SK-N-SH (cell line): ENCODE data around the gene GALNT11. TPM values are rescaled to one million over a fixed set of nuclear protein-coding genes. Genes with fewer than 3 reads are reported as not detected.

Experiments used
- CTCF ChIA-PET: fragments of 300-600, 350-600 bp; formaldehyde crosslinking; extraction: SDS; loops from one replicate; lab custom pipeline; 2021; lab: Yijun Ruan, JAX
- POLR2A ChIA-PET: fragments of 350-600 bp; sonication (Branson Sonifier 250); formaldehyde crosslinking; extraction: SDS; loops from one replicate; lab custom pipeline; 2020; ENCODE audit warnings: antibody characterized with exemption, inconsistent platforms; lab: Yijun Ruan, JAX
- DNase-seq: peaks from one replicate; pipeline ENCODE4 v3.0.0; 2012
- H2AFZ ChIP-seq: fragments of 200-600 bp; sonication (generic); 2 replicates; pipeline ENCODE4 v1.8.1; 2016; ENCODE audit warnings: antibody characterized with exemption, mild to moderate bottlenecking, low read depth
- H3F3A ChIP-seq: fragments of 200-600 bp; sonication (generic); replicated peaks from 2 replicates; pipeline ENCODE3; 2016; ENCODE audit warnings: antibody characterized with exemption, mild to moderate bottlenecking; ENCODE audit not compliant: insufficient read depth
- H3K27ac ChIP-seq, 2 experiments: fragments of 200-500 bp in 1 of 2; fragments of 200-600 bp in 1 of 2; sonication (Bioruptor generic) in 1 of 2; sonication (generic), shearing (Covaris generic) in 1 of 2; 2 replicates each; pipeline versions ENCODE4 v1.5.1 to v1.6.1; 2014 to 2016; ENCODE audit warnings: low read depth in 2 of 2, inconsistent platforms in 1 of 2, low read length in 1 of 2, mild to moderate bottlenecking in 1 of 2, mixed read lengths in 1 of 2
- H3K27me3 ChIP-seq: fragments of 200-600 bp; sonication (generic), shearing (Covaris generic); 2 replicates; pipeline ENCODE4 v1.6.1; 2016; ENCODE audit warnings: mixed run types; ENCODE audit not compliant: insufficient read depth
- H3K36me3 ChIP-seq, 2 experiments: fragments of 200-500 bp in 1 of 2; fragments of 200-600 bp in 1 of 2; sonication (Bioruptor generic) in 1 of 2; sonication (generic) in 1 of 2; replicated peaks in 1 of 2; 2 replicates each; pipeline versions ENCODE3 to v1.5.1; 2014 to 2016; ENCODE audit warnings: low read length in 1 of 2, mild to moderate bottlenecking in 1 of 2; ENCODE audit not compliant: insufficient read depth in 2 of 2, control insufficient read depth in 1 of 2
- H3K4me1 ChIP-seq, 2 experiments: fragments of 200-500 bp in 1 of 2; fragments of 200-600 bp in 1 of 2; sonication (Bioruptor generic) in 1 of 2; sonication (generic), shearing (Covaris generic) in 1 of 2; 2 replicates each; pipeline versions ENCODE4 v1.5.1 to v1.6.1; 2014 to 2016; ENCODE audit warnings: low read depth in 1 of 2, low read length in 1 of 2, mixed run types in 1 of 2; ENCODE audit not compliant: insufficient read depth in 2 of 2, control insufficient read depth in 1 of 2
- H3K4me2 ChIP-seq: fragments of 200-600 bp; sonication (generic), shearing (Covaris generic); 2 replicates; pipeline ENCODE4 v1.6.1; 2017; ENCODE audit warnings: mixed run types
- H3K4me3 ChIP-seq, 2 experiments: fragments of 200-500 bp in 1 of 2; fragments of 200-600 bp in 1 of 2; sonication (Bioruptor generic) in 1 of 2; sonication (generic), shearing (Covaris generic) in 1 of 2; 2 replicates each; pipeline versions ENCODE4 v1.5.1 to v1.8.1; 2014 to 2016; ENCODE audit warnings: low read depth in 2 of 2, inconsistent platforms in 1 of 2, low read length in 1 of 2, mild to moderate bottlenecking in 1 of 2, mixed read lengths in 1 of 2, moderate library complexity in 1 of 2
- H3K79me2 ChIP-seq: fragments of 200-600 bp; sonication (generic); 2 replicates; pipeline ENCODE4 v1.8.1; 2017; ENCODE audit warnings: mild to moderate bottlenecking; ENCODE audit not compliant: insufficient read depth
- H3K9ac ChIP-seq: fragments of 200-600 bp; sonication (generic); 2 replicates; pipeline ENCODE4 v1.6.1; 2017; ENCODE audit warnings: mixed run types
- H3K9me2 ChIP-seq: fragments of 200-600 bp; sonication (generic); 2 replicates; pipeline ENCODE4 v1.6.1; 2017; ENCODE audit warnings: mixed run types
- H3K9me3 ChIP-seq: fragments of 200-600 bp; sonication (generic); 2 replicates; pipeline ENCODE4 v1.6.1; 2017; ENCODE audit warnings: mixed run types, mild to moderate bottlenecking, moderate library complexity
- H4K20me1 ChIP-seq: fragments of 200-600 bp; sonication (generic); 2 replicates; pipeline ENCODE4 v1.6.1; 2017; ENCODE audit warnings: mild to moderate bottlenecking, mixed run types; ENCODE audit not compliant: insufficient read depth
- CHD2 ChIP-seq: fragments of 150-350 bp; IDR thresholded peaks from 2 replicates; pipeline ENCODE4 v1.6.1; 2018; ENCODE audit warnings: low read length; ENCODE audit not compliant: partially characterized antibody
- ELF1 ChIP-seq: IDR thresholded peaks from 2 replicates; pipeline ENCODE4 v1.4.0; 2012
- EP300 ChIP-seq, 2 experiments: IDR thresholded peaks; 2 replicates each; pipeline versions ENCODE4 v1.4.0 to v1.6.1; 2012; ENCODE audit warnings: borderline replicate concordance in 1 of 2, low read depth in 1 of 2, low read length in 1 of 2
- EZH2phosphoT487 ChIP-seq: fragments of 200-600 bp; sonication (generic); IDR thresholded peaks from 2 replicates; pipeline ENCODE4 v1.6.1; 2017; ENCODE audit warnings: low read depth, mixed run types, mild to moderate bottlenecking, antibody characterized with exemption, moderate library complexity, borderline replicate concordance
- FOSL2 ChIP-seq: IDR thresholded peaks from 2 replicates; pipeline ENCODE4 v1.4.0; 2012; ENCODE audit warnings: low read depth, mild to moderate bottlenecking, moderate library complexity, borderline replicate concordance
- FOXJ3 ChIP-seq: sonication (generic); formaldehyde crosslinking; IDR thresholded peaks from 2 replicates; pipeline ENCODE4 v1.5.1; 2020; ENCODE audit warnings: mild to moderate bottlenecking, missing genetic modification reagents
- GABPA ChIP-seq: IDR thresholded peaks from 2 replicates; pipeline ENCODE4 v1.4.0; 2012; ENCODE audit warnings: low read depth, mild to moderate bottlenecking
- JUND ChIP-seq: IDR thresholded peaks from 2 replicates; pipeline ENCODE4 v1.4.0; 2012
- MEF2A ChIP-seq: IDR thresholded peaks from 2 replicates; pipeline ENCODE4 v1.4.0; 2012; ENCODE audit warnings: low read depth, borderline replicate concordance
- NFIC ChIP-seq: IDR thresholded peaks from 2 replicates; pipeline ENCODE4 v1.4.0; 2012; ENCODE audit warnings: borderline replicate concordance
- NRF1 ChIP-seq: IDR thresholded peaks from 2 replicates; pipeline ENCODE4 v1.6.1; 2012; ENCODE audit warnings: low read depth, mild to moderate bottlenecking, low read length
- POLR2AphosphoS5 ChIP-seq: IDR thresholded peaks from 2 replicates; pipeline ENCODE4 v1.6.1; 2012; ENCODE audit warnings: low read depth, low read length
- RAD21 ChIP-seq: IDR thresholded peaks from 2 replicates; pipeline ENCODE4 v1.6.1; 2012; ENCODE audit warnings: mild to moderate bottlenecking, low read length
- RCOR1 ChIP-seq: fragments of 150-350 bp; IDR thresholded peaks from 2 replicates; pipeline ENCODE4 v1.6.1; 2017; ENCODE audit warnings: antibody characterized with exemption, low read length
- REST ChIP-seq: IDR thresholded peaks from 2 replicates; pipeline ENCODE4 v1.6.1; 2012; ENCODE audit warnings: mild to moderate bottlenecking, low read depth, low read length, moderate library complexity
- RFX5 ChIP-seq: IDR thresholded peaks from 2 replicates; pipeline ENCODE4 v1.6.1; 2012; ENCODE audit warnings: mild to moderate bottlenecking, improper control_type of control experiment, low read length
- SIN3A ChIP-seq: IDR thresholded peaks from 2 replicates; pipeline ENCODE4 v1.6.1; 2012; ENCODE audit warnings: low read depth, mild to moderate bottlenecking, low read length, moderate library complexity, borderline replicate concordance
- TAF1 ChIP-seq: IDR thresholded peaks from 2 replicates; pipeline ENCODE4 v1.6.1; 2012; ENCODE audit warnings: low read depth, mild to moderate bottlenecking, low read length, moderate library complexity, borderline replicate concordance
- TCF12 ChIP-seq: IDR thresholded peaks from 2 replicates; pipeline ENCODE4 v1.4.0; 2012
- USF2 ChIP-seq: fragments of 150-350 bp; IDR thresholded peaks from 2 replicates; pipeline ENCODE4 v1.6.1; 2017; ENCODE audit warnings: antibody characterized with exemption, low read length, low read depth, borderline replicate concordance
- YY1 ChIP-seq: IDR thresholded peaks from 2 replicates; pipeline ENCODE4 v1.4.0; 2012; ENCODE audit warnings: low read depth, mild to moderate bottlenecking
- WGBS: methylation state at CpG from one replicate; pipeline ENCODE4 v1.1.6; 2017; ENCODE audit warnings: low lambda C conversion rate; 5-methylcytosine and 5-hydroxymethylcytosine counted together
- polyA plus RNA-seq, 3 experiments: library from polyadenylated mRNA; depleted of rRNA; stranded (reverse); fragments of >200 nt; gene quantifications; 2 replicates each; pipeline ENCODE4 v1.2.3, GENCODE V29; 2012
- TF ChIP-seq, protein P1 (sequence below): IDR thresholded peaks from 2 replicates; pipeline ENCODE4 v1.4.0; 2012; ENCODE audit warnings: low read depth, borderline replicate concordance
- TF ChIP-seq, protein P2 (sequence below): IDR thresholded peaks from 2 replicates; pipeline ENCODE4; 2012

Gene GALNT11
- polyA plus RNA-seq, 1 of the 3 experiments (the other 2 are of a cell fraction), result 70.0 TPM

DNA sequence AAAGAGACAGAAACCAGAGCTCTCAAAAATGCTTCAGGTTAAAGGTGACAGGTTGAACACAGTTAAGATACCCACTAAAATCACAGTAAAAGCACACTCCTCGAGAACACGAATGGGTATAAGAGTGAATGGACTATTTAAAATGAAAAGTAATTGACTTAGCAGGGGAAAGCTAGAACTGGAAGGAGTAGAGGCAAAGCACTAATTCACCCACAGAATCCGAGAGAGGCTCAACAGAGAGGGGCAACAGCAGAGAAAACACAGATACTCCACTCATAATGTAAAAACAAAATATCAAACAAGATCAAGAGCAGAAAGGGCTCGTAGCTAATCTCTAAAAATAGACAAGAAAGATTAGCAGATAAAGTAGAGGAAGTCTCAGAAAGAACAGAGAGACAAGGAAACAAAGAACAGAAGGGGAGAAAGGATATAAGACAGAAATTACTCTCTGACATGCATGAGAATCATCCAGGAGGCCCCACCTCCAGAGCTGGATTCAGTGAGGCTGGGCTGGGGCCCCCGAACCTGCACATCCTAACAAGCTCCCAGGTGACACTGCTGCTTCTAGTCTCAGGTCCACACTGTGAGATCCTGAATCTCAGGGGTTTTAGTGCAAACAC lies 117.6 kb downstream of the GALNT11 start:
- TF ChIP-seq RCOR1, result no peak
- no peak for TF ChIP-seq RFX5
- no peak for TF ChIP-seq TAF1
- peak; percentile 54 for TF ChIP-seq TCF12
- no peak for TF ChIP-seq REST
- TF ChIP-seq EZH2phosphoT487, result no peak
- 0 out of 4 replicates have a peak, but pooled peaks of 1 of the 2 experiments have one; percentile 6 for TF ChIP-seq EP300 (IDR thresholded peaks at IDR 0.05; ENCODE audit: borderline replicate concordance in 1 of 2, low read depth in 1 of 2, low read length in 1 of 2)
- TF ChIP-seq, protein P1, sequence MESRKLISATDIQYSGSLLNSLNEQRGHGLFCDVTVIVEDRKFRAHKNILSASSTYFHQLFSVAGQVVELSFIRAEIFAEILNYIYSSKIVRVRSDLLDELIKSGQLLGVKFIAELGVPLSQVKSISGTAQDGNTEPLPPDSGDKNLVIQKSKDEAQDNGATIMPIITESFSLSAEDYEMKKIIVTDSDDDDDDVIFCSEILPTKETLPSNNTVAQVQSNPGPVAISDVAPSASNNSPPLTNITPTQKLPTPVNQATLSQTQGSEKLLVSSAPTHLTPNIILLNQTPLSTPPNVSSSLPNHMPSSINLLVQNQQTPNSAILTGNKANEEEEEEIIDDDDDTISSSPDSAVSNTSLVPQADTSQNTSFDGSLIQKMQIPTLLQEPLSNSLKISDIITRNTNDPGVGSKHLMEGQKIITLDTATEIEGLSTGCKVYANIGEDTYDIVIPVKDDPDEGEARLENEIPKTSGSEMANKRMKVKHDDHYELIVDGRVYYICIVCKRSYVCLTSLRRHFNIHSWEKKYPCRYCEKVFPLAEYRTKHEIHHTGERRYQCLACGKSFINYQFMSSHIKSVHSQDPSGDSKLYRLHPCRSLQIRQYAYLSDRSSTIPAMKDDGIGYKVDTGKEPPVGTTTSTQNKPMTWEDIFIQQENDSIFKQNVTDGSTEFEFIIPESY, result no peak
- TF ChIP-seq, protein P2, sequence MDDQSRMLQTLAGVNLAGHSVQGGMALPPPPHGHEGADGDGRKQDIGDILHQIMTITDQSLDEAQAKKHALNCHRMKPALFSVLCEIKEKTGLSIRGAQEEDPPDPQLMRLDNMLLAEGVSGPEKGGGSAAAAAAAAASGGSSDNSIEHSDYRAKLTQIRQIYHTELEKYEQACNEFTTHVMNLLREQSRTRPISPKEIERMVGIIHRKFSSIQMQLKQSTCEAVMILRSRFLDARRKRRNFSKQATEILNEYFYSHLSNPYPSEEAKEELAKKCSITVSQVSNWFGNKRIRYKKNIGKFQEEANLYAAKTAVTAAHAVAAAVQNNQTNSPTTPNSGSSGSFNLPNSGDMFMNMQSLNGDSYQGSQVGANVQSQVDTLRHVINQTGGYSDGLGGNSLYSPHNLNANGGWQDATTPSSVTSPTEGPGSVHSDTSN, result peak; percentile 28; the same call in 1 of the 2 replicates
- no peak for TF ChIP-seq USF2
- no peak for TF ChIP-seq FOSL2
- TF ChIP-seq YY1, result no peak
- TF ChIP-seq JUND, result no peak
- TF ChIP-seq GABPA, result no peak
- 0 out of 2 replicates have a peak, but pooled peaks have one; percentile 10 for TF ChIP-seq NFIC
- 0 out of 2 replicates have a peak, but pooled peaks have one; percentile 30 for TF ChIP-seq POLR2AphosphoS5
- no peak for TF ChIP-seq RAD21
- no peak for TF ChIP-seq CHD2
- TF ChIP-seq ELF1, result no peak
- TF ChIP-seq MEF2A, result peak; percentile 62; the same call in 1 of the 2 replicates
- TF ChIP-seq NRF1, result no peak
- TF ChIP-seq SIN3A, result no peak
- TF ChIP-seq FOXJ3 (CRISPR knock-in tag), result no peak
- ChIA-PET POLR2A (interaction anchor here (1.2 kb wide), 1 partner anchor 12 kb away, joined by 3 read pairs; no protein-coding TSS in a partner anchor), CTCF (interaction anchor here (0.7 to 1.7 kb wide), 7 partner anchors 10 to 563 kb away, joined by 3 to 7 read pairs (median 3); no protein-coding TSS in a partner anchor)
- no peaks in the 10 kb centered on the region for H3K79me2 ChIP-seq
- peaks cover 3 to 25% of the 10 kb centered on the region in 2 experiments for H3K4me1 ChIP-seq
- no peak overlapping the region for H3K4me3 ChIP-seq
- no peaks in the 10 kb centered on the region for H3K27me3 ChIP-seq
- no peak overlapping the region for H2AFZ ChIP-seq
- no peak for DNase-seq
- H3K36me3 ChIP-seq, result peaks cover 83 to 85% of the 10 kb centered on the region in 2 experiments
- H3K9me3 ChIP-seq, result no peaks in the 10 kb centered on the region
- peak overlapping the region; percentile 21; the same call in 1 of the 2 replicates for H3K4me2 ChIP-seq
- peaks cover 23% of the 10 kb centered on the region for H3F3A ChIP-seq
- peaks cover 55% of the 10 kb centered on the region for H4K20me1 ChIP-seq
- no peak overlapping the region for H3K9ac ChIP-seq
- 67% methylated on average over 5 of the region's 5 CpGs for WGBS
- no peaks in the 10 kb centered on the region for H3K9me2 ChIP-seq
- H3K27ac ChIP-seq, result peak overlapping the region; percentile 2 to 23; a peak in 3 of 4 replicates
